ENCODE measurements around the gene ADI1.

DNA sequence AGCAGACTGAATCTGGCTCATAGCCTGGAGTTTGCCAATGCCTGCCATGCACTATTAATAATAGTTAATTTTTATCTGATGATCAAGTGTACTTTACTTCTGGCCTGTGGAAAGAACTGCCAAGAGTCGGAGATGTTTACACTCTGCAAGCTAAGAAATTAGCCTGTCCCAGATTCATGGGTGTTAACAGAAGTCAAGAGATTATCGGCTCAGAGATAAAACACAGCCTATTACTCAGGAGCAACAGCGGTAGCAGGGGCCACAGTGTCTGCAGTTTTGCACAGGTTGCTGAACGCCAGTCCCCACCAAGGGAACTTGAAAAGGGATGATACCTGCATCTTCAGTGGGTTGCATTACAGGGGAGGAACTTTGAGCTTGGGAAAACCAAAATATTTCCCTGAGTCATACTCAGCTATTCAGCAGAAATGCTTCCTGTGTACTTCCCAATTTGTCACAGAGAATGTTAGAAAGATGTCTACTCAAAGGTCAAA lies 4.3 kb upstream of the ADI1 start:
- TF ChIP-seq CTCF (conservative IDR thresholded peaks at IDR 0.05; ENCODE audit: low read length), result no peak
- TF ChIP-seq EZH2phosphoT487 (IDR thresholded peaks at IDR 0.05; ENCODE audit: borderline replicate concordance, low read depth, low read length), result no peak
